C4-2B (cell line): Measurements from ENCODE around the gene USP2.

Experiments used
- ZFX ChIP-seq: fragments of 450-650 bp; IDR thresholded peaks from 2 replicates; pipeline ENCODE4 v1.6.1; 2017
- TF ChIP-seq, protein P1 (sequence below): fragments of 450-650 bp; conservative IDR thresholded peaks from 2 replicates; pipeline ENCODE4 v1.5.1; 2017; ENCODE audit warnings: mild to moderate bottlenecking

DNA sequence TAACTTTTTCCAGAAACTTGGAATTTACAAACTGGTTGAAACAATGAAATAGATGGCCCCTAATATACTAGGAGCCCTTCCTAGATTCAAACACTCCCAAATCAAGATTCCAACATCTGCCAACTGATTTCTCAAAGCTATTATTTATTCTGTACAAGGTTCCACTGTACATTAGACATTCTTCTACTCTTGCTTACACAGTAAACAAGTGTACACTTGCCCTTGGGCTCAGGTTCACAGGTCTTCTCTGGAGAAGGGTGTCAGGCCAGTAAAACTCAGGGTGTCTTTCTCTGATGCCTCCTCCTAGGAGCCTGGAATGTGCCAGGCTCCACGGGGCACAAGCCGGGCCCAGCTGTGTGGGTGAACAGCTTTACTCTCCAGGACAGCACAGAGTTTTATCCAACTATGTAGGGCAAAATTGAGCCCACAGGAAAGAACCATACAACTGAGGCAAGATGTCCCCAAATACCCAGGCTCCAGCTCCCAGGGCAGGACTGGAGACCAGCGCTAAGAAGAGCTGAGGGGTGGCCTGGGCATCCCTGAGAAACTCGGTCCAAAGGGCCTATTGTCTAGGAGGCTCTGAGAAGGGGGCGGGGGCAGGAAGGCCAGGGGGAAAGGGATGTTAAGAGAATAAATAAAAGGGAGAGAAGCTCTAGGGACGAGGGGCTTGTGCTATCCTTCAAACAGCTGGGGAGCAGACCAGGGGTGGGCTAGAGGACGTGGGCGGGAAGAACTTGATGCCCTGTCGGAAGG, 26.2 kb downstream of the USP2 start:
- TF ChIP-seq, protein P1, sequence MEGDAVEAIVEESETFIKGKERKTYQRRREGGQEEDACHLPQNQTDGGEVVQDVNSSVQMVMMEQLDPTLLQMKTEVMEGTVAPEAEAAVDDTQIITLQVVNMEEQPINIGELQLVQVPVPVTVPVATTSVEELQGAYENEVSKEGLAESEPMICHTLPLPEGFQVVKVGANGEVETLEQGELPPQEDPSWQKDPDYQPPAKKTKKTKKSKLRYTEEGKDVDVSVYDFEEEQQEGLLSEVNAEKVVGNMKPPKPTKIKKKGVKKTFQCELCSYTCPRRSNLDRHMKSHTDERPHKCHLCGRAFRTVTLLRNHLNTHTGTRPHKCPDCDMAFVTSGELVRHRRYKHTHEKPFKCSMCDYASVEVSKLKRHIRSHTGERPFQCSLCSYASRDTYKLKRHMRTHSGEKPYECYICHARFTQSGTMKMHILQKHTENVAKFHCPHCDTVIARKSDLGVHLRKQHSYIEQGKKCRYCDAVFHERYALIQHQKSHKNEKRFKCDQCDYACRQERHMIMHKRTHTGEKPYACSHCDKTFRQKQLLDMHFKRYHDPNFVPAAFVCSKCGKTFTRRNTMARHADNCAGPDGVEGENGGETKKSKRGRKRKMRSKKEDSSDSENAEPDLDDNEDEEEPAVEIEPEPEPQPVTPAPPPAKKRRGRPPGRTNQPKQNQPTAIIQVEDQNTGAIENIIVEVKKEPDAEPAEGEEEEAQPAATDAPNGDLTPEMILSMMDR = no peak
- no peak for TF ChIP-seq ZFX
